Mucosa of rectum (tissue), 2 donors: ENCODE measurements around the gene C1orf116.

Experiments
- H3K27ac ChIP-seq, 2 donors: one replicate each; pipeline ENCODE4 v1.7.0; 2013; ENCODE audit warnings: inconsistent platforms in 2 of 2, low read depth in 2 of 2, low read length in 2 of 2
- H3K27me3 ChIP-seq, 2 donors: one replicate each; pipeline ENCODE4 v1.7.0; 2013; ENCODE audit warnings: low read length in 2 of 2; ENCODE audit not compliant: control insufficient read depth in 2 of 2, insufficient read depth in 2 of 2
- H3K36me3 ChIP-seq, 2 donors: one replicate each; pipeline ENCODE4 v1.7.0; 2013; ENCODE audit warnings: low read length in 2 of 2; ENCODE audit not compliant: control insufficient read depth in 2 of 2, insufficient read depth in 2 of 2
- H3K4me1 ChIP-seq, 2 donors: one replicate each; pipeline ENCODE4 v1.7.0; 2013; ENCODE audit warnings: low read length in 2 of 2, mild to moderate bottlenecking in 1 of 2; ENCODE audit not compliant: control insufficient read depth in 2 of 2, insufficient read depth in 2 of 2
- H3K4me3 ChIP-seq, 2 donors: one replicate each; pipeline ENCODE4 v1.7.0; 2013; ENCODE audit warnings: low read length in 2 of 2
- H3K9ac ChIP-seq, 2 donors: one replicate each; pipeline ENCODE4 v1.7.0; 2013; ENCODE audit warnings: low read length in 2 of 2, low read depth in 1 of 2, mild to moderate bottlenecking in 1 of 2
- H3K9me3 ChIP-seq, 2 donors: one replicate each; pipeline ENCODE4 v1.7.0; 2013; ENCODE audit warnings: low read length in 2 of 2; ENCODE audit not compliant: control insufficient read depth in 2 of 2
- donor health status: healthy.
- donor health status: Normal muscosa, but diverticular disease.

Gene C1orf116

DNA sequence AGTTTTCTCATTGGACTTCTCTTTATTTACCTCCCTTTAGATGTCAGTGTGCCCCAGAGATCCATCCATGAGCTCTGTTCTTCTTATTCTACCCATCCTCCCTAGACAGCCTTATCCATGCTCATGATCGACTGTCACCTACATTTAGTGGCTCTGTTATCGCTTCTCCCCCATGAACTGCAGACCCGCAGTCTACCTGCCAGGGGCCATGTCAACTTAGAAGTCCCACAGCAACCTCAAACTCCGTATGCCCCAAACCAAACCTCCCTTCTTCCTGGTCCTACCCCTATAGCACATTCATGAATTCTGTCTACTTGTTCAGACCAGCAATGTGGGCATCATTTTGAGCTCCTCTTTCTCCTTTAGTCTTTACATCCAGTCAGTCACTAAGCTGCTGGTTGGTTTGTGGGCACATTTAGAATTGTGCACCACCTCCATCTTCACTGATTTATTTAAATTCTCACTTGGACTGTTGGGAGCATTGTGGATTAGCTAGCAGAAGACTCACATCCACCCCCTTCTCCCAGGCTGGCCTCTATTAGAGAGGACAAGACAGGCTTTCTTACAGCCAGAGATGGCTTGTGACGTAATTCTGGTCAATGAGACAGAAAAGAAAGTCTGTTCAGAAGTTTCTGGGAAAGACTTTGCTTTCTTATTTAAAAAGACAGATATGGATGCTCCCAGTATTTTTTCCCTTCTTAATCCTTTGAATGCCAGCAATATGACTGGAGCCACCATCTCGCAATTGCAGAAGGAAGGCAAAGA is 19.1 kb downstream of the C1orf116 start:
- H3K36me3 ChIP-seq, result no peaks in the 10 kb centered on the region
- no peaks in the 10 kb centered on the region for H3K27me3 ChIP-seq
- peaks cover 3 to 16% of the 10 kb centered on the region in 2 donors for H3K4me1 ChIP-seq
- H3K27ac ChIP-seq, result no peak overlapping the region
- no peak overlapping the region for H3K4me3 ChIP-seq
- H3K9me3 ChIP-seq, result no peaks in the 10 kb centered on the region
- H3K9ac ChIP-seq, result no peak overlapping the region

GRCh38 chr1:207010726-207011125 is 21.8 kb downstream of the C1orf116 start:
- H3K4me3 ChIP-seq, result no peak overlapping the region
- no peaks in the 10 kb centered on the region for H3K36me3 ChIP-seq
- no peaks in the 10 kb centered on the region for H3K9me3 ChIP-seq
- no peak overlapping the region for H3K9ac ChIP-seq
- H3K27me3 ChIP-seq, result no peaks in the 10 kb centered on the region
- peak overlapping the region in 1 of 2 donors; percentile 34 for H3K27ac ChIP-seq
- H3K4me1 ChIP-seq, result peaks cover 3 to 16% of the 10 kb centered on the region in 2 donors

- no peak overlapping the region for H3K4me3 ChIP-seq
- peaks cover 5 to 18% of the 10 kb centered on the region in 2 donors for H3K4me1 ChIP-seq
- H3K27ac ChIP-seq, result no peak overlapping the region
- H3K9ac ChIP-seq, result no peak overlapping the region
- H3K36me3 ChIP-seq, result no peaks in the 10 kb centered on the region
- no peaks in the 10 kb centered on the region for H3K9me3 ChIP-seq
- H3K27me3 ChIP-seq, result no peaks in the 10 kb centered on the region
Measured at GRCh38 chr1:207009945-207010344, 22.6 kb downstream of the C1orf116 start.

- Histone ChIP-seq H3K4me3 (no peak overlapping the region), H3K36me3 (no peaks in the 10 kb centered on the region), H3K4me1 (peaks cover 5 to 20% of the 10 kb centered on the region in 2 donors), H3K27ac (no peak overlapping the region), H3K9me3 (no peaks in the 10 kb centered on the region), H3K9ac (no peak overlapping the region), H3K27me3 (no peaks in the 10 kb centered on the region)
Measured at GRCh38 chr1:207009182-207009850, 23.2 kb downstream of the C1orf116 start.

- no peak overlapping the region for H3K27ac ChIP-seq
- no peaks in the 10 kb centered on the region for H3K36me3 ChIP-seq
Measured at GRCh38 chr1:207007352-207008033, 25.1 kb downstream of the C1orf116 start.

DNA sequence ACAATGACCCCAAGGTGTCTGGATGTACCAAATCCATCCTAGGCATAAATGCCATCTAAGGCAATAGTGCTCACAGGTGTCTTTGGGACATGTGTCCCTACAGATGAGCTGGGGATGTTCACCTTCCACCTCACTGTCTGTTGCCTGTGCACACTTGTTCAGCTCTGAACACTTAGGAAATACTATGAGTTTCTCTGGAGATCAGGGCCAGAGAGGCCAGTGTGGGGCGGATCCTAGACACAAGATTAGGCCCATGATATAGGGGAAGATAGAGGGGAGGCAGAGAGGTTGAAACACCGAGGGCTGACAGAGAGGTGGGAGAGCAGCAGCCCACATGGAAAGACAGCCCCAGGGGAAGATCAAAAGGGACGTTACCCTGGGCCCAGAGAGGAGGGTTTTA is 25.6 kb downstream of the C1orf116 start:
- Histone ChIP-seq H3K36me3 (no peaks in the 10 kb centered on the region), H3K4me3 (no peak overlapping the region), H3K27ac (no peak overlapping the region), H3K27me3 (no peaks in the 10 kb centered on the region), H3K9ac (no peak overlapping the region), H3K4me1 (peaks cover 5 to 22% of the 10 kb centered on the region in 2 donors), H3K9me3 (no peaks in the 10 kb centered on the region)

More at GRCh38 chr1:207007352-207008033, 25.1 kb downstream of the C1orf116 start:
- peaks cover 5 to 20% of the 10 kb centered on the region in 2 donors for H3K4me1 ChIP-seq
- H3K27me3 ChIP-seq, result no peaks in the 10 kb centered on the region
- H3K9me3 ChIP-seq, result no peaks in the 10 kb centered on the region
- no peak overlapping the region for H3K9ac ChIP-seq
- no peak overlapping the region for H3K4me3 ChIP-seq

- Histone ChIP-seq H3K4me1 (peaks cover 5 to 27% of the 10 kb centered on the region in 2 donors), H3K36me3 (no peaks in the 10 kb centered on the region), H3K27me3 (no peaks in the 10 kb centered on the region), H3K9ac (no peak overlapping the region), H3K27ac (no peak overlapping the region), H3K4me3 (no peak overlapping the region), H3K9me3 (no peaks in the 10 kb centered on the region)
Measured at GRCh38 chr1:207006083-207006482, 26.5 kb downstream of the C1orf116 start.

GRCh38 chr1:207004931-207005830 is 27.4 kb downstream of the C1orf116 start:
- no peaks in the 10 kb centered on the region for H3K27me3 ChIP-seq
- no peaks in the 10 kb centered on the region for H3K36me3 ChIP-seq
- no peak overlapping the region for H3K4me3 ChIP-seq
- peaks cover 5 to 23% of the 10 kb centered on the region in 2 donors for H3K4me1 ChIP-seq
- no peak overlapping the region for H3K9ac ChIP-seq
- H3K9me3 ChIP-seq, result no peaks in the 10 kb centered on the region
- H3K27ac ChIP-seq, result peak overlapping the region in 1 of 2 donors; percentile 11

DNA sequence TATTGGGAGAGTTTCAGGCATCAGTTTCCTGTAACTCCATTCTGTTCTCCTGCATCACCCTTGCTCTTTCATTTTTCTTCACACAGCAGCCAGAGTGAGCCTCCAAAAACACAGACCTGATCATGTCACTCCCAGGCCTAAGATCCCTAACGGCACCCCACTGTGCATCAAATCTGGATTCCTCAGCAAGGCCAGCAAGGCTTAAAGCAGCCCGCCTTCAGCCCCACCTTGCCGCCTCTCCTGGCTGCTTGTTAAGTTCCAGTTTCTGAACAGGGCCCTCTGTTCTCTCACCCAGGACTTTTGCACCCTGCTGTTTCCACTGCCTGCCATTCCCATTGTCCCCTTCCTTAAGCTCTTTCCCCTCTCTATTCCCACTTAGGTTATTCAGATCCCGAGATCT is 29.3 kb downstream of the C1orf116 start:
- Histone ChIP-seq H3K9ac (no peak overlapping the region), H3K27ac (no peak overlapping the region), H3K4me1 (peaks cover 2 to 11% of the 10 kb centered on the region in 2 donors)

More for the DNA sequence above, 29.3 kb downstream of the C1orf116 start:
- H3K9me3 ChIP-seq, result no peaks in the 10 kb centered on the region
- H3K27me3 ChIP-seq, result no peaks in the 10 kb centered on the region
- no peaks in the 10 kb centered on the region for H3K36me3 ChIP-seq
- H3K4me3 ChIP-seq, result no peak overlapping the region
